Measurements from ENCODE around the gene CPSF4L. TPM values are rescaled to one million over a fixed set of nuclear protein-coding genes. Genes with fewer than 3 reads are reported as not detected.

The CPSF4L gene
- polyA plus RNA-seq, 2 of the 4 experiments (the other 2 are of a cell fraction) = 0.13 TPM; not detected in 1

GRCh38 chr17:73231395-73231794, 30.3 kb downstream of the CPSF4L start:
- Histone ChIP-seq H3K4me1 (peaks cover 50% of the 10 kb centered on the region), H3K9me3 (no peaks in the 10 kb centered on the region), H3K27ac (peak overlapping the region; percentile 89 to 95), H3K4me2 (peak overlapping the region; percentile 94), H3K4me3 (peak overlapping the region; percentile 88)
- DNase-seq (ENCODE audit: low read depth in 1 of 2, low spot score in 1 of 2) (peak; percentile 23 to 43), FAIRE-seq (no peak), ATAC-seq (peak in 1 of 2 experiments; percentile 32; a peak in 3 of 6 replicates)
- TF ChIP-seq CTCF (IDR thresholded peaks at IDR 0.05) (no peak), RFX5 (IDR thresholded peaks at IDR 0.05) (no peak), RARB (CRISPR knock-in tag; IDR thresholded peaks at IDR 0.05) (no peak), HES2 (IDR thresholded peaks at IDR 0.05) (no peak), ATOH8 (CRISPR knock-in tag; IDR thresholded peaks at IDR 0.05; ENCODE audit: low read depth) (no peak)
- ChIA-PET POLR2A (interaction anchor here (0.6 to 1.6 kb wide), 4 partner anchors 10 to 629 kb away, joined by 3 to 8 read pairs (median 4); partner anchors contain the start of gene COG1), CTCF (interaction anchor here (0.6 to 4.2 kb wide), 15 partner anchors 10 to 674 kb away, joined by 3 to 26 read pairs (median 6); no protein-coding TSS in a partner anchor)
- WGBS (ENCODE audit: missing lambda C conversion rate) = 2% methylated on average over 20 of the region's 20 CpGs

GRCh38 chr17:73230088-73230487, 31.6 kb downstream of the CPSF4L start:
- Histone ChIP-seq H3K9me3 (no peaks in the 10 kb centered on the region), H3K4me1 (peaks cover 54% of the 10 kb centered on the region), H3K4me2 (peak overlapping the region; percentile 94), H3K4me3 (no peak overlapping the region), H3K27ac (no peak overlapping the region)
- TF ChIP-seq PHF8 (IDR thresholded peaks at IDR 0.05; ENCODE audit: borderline replicate concordance, low read depth) (no peak), HOXA7 (CRISPR knock-in tag; IDR thresholded peaks at IDR 0.05) (no peak), NPAS2 (CRISPR knock-in tag; IDR thresholded peaks at IDR 0.05; ENCODE audit: borderline replicate concordance) (no peak), ATOH8 (CRISPR knock-in tag; IDR thresholded peaks at IDR 0.05; ENCODE audit: low read depth) (no peak), ZC3H11A (IDR thresholded peaks at IDR 0.05) (no peak), CBX2 (IDR thresholded peaks at IDR 0.05; ENCODE audit: borderline replicate concordance, low read depth) (no peak), TP53 (CRISPR knock-in tag; IDR thresholded peaks at IDR 0.05) (no peak), SMC3 (IDR thresholded peaks at IDR 0.05) (no peak), MAX (IDR thresholded peaks at IDR 0.05) (no peak)
- no peak for ATAC-seq
- DNase-seq (ENCODE audit: low read depth in 1 of 2, low spot score in 1 of 2) = no peak
- 88% methylated on average over 6 of the region's 6 CpGs for WGBS (ENCODE audit: missing lambda C conversion rate)
- ChIA-PET POLR2A (no interaction called here), CTCF (interaction anchor here (0.6 to 4.2 kb wide), 4 partner anchors 26 to 505 kb away, joined by 3 to 26 read pairs (median 4); no protein-coding TSS in a partner anchor)
- no peak for FAIRE-seq

GRCh38 chr17:73228748-73229236, 32.9 kb downstream of the CPSF4L start:
- no peak for FAIRE-seq
- Histone ChIP-seq H3K4me2 (peak overlapping the region; percentile 58), H3K4me3 (no peak overlapping the region), H3K27ac (peak overlapping the region; percentile 59 to 68), H3K4me1 (peaks cover 57% of the 10 kb centered on the region), H3K9me3 (no peaks in the 10 kb centered on the region)
- ChIA-PET CTCF (interaction anchor here (0.8 to 4.2 kb wide), 11 partner anchors 9 to 669 kb away, joined by 3 to 26 read pairs (median 5); no protein-coding TSS in a partner anchor), POLR2A (no interaction called here)
- DNase-seq (ENCODE audit: low read depth in 1 of 2, low spot score in 1 of 2) = peak; percentile 70 to 86
- 0% methylated on average over 2 of the region's 2 CpGs for WGBS (ENCODE audit: missing lambda C conversion rate)
- peak; percentile 20 to 44; a peak in 4 of 6 replicates for ATAC-seq
- peak; percentile 89 for TF ChIP-seq MAFK (IDR thresholded peaks at IDR 0.05; ENCODE audit: partially characterized antibody)
- peak; percentile 34; the same call in 1 of the 2 replicates for TF ChIP-seq NFE2L2 (conservative IDR thresholded peaks at IDR 0.05; ENCODE audit: low read length)
- TF ChIP-seq RFX5 (IDR thresholded peaks at IDR 0.05) = peak; percentile 70; the same call in 1 of the 2 replicates
- no peak for TF ChIP-seq RCOR1 (IDR thresholded peaks at IDR 0.05; ENCODE audit: low read depth, low read length)
- TF ChIP-seq CEBPB (IDR thresholded peaks at IDR 0.05) = 0 out of 4 replicates have a peak, but pooled peaks of 1 of the 2 experiments have one; percentile 38
- no peak for TF ChIP-seq JUNB (IDR thresholded peaks at IDR 0.05)
- TF ChIP-seq REST (IDR thresholded peaks at IDR 0.05) = no peak
- TF ChIP-seq FOXS1 (CRISPR knock-in tag; IDR thresholded peaks at IDR 0.05) = no peak
- no peak for TF ChIP-seq FOSL2 (IDR thresholded peaks at IDR 0.05)
- TF ChIP-seq FOSL2 (CRISPR knock-in tag; IDR thresholded peaks at IDR 0.05) = peak; percentile 72
- no peak for TF ChIP-seq MAZ (IDR thresholded peaks at IDR 0.05; ENCODE audit: borderline replicate concordance, low read depth, low read length)
- peak; percentile 79; the same call in 1 of the 2 replicates for TF ChIP-seq PBX3 (IDR thresholded peaks at IDR 0.05)
- TF ChIP-seq RNF2 (IDR thresholded peaks at IDR 0.05; ENCODE audit: borderline replicate concordance, low read depth) = no peak

Data from A549 (cell line).